HG03097 (cell line): ENCODE measurements around the gene RPS10.
"Not testable (repeated sequence)": the region's sequence is repeated elsewhere in the genome, so short reads cannot be mapped to it uniquely, and the experiment has no call there.

Experiments
- ATAC-seq: cut with Tn5 transposase; IDR thresholded peaks from one replicate; pipeline ENCODE4 v1.9.1; 2021; ENCODE audit not compliant: unreplicated experiment, low FRiP score

RPS10 gene

GRCh38 chr6:34374508-34374907 is 51.4 kb downstream of the RPS10 start:
- no peak for ATAC-seq

- no peak for ATAC-seq
Observed at GRCh38 chr6:34374069-34374468, 51.8 kb downstream of the RPS10 start.

GRCh38 chr6:34373511-34373910 is 52.4 kb downstream of the RPS10 start:
- ATAC-seq: no peak

- ATAC-seq: not testable (repeated sequence)
Observed at GRCh38 chr6:34371865-34372264, 54.0 kb downstream of the RPS10 start.

GRCh38 chr6:34370361-34370760 is 55.5 kb downstream of the RPS10 start:
- ATAC-seq: no peak

- ATAC-seq: no peak
Observed at GRCh38 chr6:34369385-34369784, 56.5 kb downstream of the RPS10 start.
